Liver (tissue), 3 donors: ENCODE measurements around the gene ZFHX2.

Source experiments
- GABPA ChIP-seq, 2 donors: IDR thresholded peaks in 1 of 2; conservative IDR thresholded peaks in 1 of 2; 2 replicates each; pipeline ENCODE4 v1.6.1; 2016; ENCODE audit warnings: antibody characterized with exemption in 2 of 2, mild to moderate bottlenecking in 1 of 2, moderate library complexity in 1 of 2
- JUND ChIP-seq, 2 donors: IDR thresholded peaks; 2 replicates each; pipeline ENCODE4 v1.6.1; 2016; ENCODE audit warnings: antibody characterized with exemption in 2 of 2
- NR2F2 ChIP-seq: IDR thresholded peaks from 2 replicates; pipeline ENCODE4 v1.6.1; 2016; ENCODE audit warnings: antibody characterized with exemption
- RAD21 ChIP-seq, 2 donors: IDR thresholded peaks; 2 replicates each; pipeline ENCODE4 v1.6.1; 2016; ENCODE audit warnings: antibody characterized with exemption in 2 of 2, mild to moderate bottlenecking in 2 of 2
- RXRA ChIP-seq, 2 donors: IDR thresholded peaks; 2 replicates each; pipeline ENCODE4 v1.6.1; 2017 to 2018; ENCODE audit warnings: antibody characterized with exemption in 2 of 2, mild to moderate bottlenecking in 1 of 2
- SP1 ChIP-seq: IDR thresholded peaks from 2 replicates; pipeline ENCODE4 v1.6.1; 2018; ENCODE audit warnings: antibody characterized with exemption, mild to moderate bottlenecking
- TAF1 ChIP-seq: conservative IDR thresholded peaks from 2 replicates; pipeline ENCODE4 v1.6.1; 2016; ENCODE audit warnings: antibody characterized with exemption, mild to moderate bottlenecking
- YY1 ChIP-seq: IDR thresholded peaks from 2 replicates; pipeline ENCODE4 v1.6.1; 2016; ENCODE audit warnings: antibody characterized with exemption, mild to moderate bottlenecking
- TF ChIP-seq, protein P1 (sequence below): fragments of 150-350 bp; IDR thresholded peaks from 2 replicates; pipeline ENCODE4 v1.5.1; 2017; ENCODE audit warnings: improper control_type of control experiment, low read depth, low read length; ENCODE audit not compliant: missing input control
- TF ChIP-seq, protein P2 (sequence below): IDR thresholded peaks from 2 replicates; pipeline ENCODE4 v1.6.1; 2016; ENCODE audit warnings: antibody characterized with exemption
- TF ChIP-seq, protein P3 (sequence below): IDR thresholded peaks from 2 replicates; pipeline ENCODE4 v1.6.1; 2016; ENCODE audit warnings: antibody characterized with exemption, mild to moderate bottlenecking
- donor health status: healthy.
- donor health status: healthy.

DNA sequence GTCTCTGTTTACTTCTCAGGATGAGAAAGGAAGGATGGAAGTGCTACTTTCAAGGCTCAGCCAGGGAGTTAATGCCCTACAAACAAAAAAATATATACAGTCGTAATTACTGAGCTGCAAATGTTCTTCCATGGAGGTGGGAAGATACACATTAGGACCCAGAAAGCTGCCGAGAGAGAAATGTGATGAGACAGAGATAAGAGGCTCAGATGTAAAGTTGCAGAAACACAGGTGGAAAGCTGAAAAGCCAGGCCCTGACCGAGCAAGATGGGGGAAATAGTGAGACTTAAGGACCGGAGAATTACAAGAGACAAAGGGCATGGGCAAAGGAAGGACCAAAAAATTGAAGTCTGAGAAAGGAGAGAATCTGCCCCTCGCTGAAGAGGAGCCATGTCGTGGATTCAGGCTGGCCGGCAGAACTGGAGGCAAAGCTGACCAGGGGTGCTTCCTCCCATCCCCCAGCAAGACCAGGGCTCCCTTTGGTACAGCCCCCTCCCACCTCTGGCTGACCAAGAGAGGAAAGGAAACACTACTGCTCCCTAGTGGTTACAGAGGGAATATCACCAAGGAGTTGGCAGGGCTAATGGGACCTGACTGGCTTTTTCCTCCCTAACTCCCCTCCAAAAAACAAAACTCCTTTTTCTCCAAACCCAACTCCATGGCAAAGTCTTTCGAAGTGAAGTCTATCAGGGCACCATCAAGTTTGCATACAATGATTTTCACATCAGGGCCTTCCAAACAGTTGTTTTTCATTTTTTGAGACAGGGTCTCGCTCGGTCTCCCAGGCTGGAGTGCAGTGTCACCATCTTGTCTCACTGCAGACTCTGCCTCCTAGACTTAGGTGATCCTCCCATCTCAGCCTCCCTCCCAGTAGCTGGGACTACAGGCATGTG is 12.1 kb downstream of the ZFHX2 start:
- TF ChIP-seq TAF1 (no peak), RXRA (IDR thresholded peaks at IDR 0.05) (no peak), RAD21 (IDR thresholded peaks at IDR 0.05) (peak; percentile 53 to 80), YY1 (no peak), GABPA (IDR thresholded peaks at IDR 0.05 in 1 of 2, conservative IDR thresholded peaks at IDR 0.05 in 1 of 2) (no peak), NR2F2 (no peak), SP1 (no peak), JUND (IDR thresholded peaks at IDR 0.05) (no peak)
- TF ChIP-seq, protein P1, sequence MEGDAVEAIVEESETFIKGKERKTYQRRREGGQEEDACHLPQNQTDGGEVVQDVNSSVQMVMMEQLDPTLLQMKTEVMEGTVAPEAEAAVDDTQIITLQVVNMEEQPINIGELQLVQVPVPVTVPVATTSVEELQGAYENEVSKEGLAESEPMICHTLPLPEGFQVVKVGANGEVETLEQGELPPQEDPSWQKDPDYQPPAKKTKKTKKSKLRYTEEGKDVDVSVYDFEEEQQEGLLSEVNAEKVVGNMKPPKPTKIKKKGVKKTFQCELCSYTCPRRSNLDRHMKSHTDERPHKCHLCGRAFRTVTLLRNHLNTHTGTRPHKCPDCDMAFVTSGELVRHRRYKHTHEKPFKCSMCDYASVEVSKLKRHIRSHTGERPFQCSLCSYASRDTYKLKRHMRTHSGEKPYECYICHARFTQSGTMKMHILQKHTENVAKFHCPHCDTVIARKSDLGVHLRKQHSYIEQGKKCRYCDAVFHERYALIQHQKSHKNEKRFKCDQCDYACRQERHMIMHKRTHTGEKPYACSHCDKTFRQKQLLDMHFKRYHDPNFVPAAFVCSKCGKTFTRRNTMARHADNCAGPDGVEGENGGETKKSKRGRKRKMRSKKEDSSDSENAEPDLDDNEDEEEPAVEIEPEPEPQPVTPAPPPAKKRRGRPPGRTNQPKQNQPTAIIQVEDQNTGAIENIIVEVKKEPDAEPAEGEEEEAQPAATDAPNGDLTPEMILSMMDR: peak; percentile 71
- TF ChIP-seq, protein P2, sequence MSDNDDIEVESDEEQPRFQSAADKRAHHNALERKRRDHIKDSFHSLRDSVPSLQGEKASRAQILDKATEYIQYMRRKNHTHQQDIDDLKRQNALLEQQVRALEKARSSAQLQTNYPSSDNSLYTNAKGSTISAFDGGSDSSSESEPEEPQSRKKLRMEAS: no peak
- TF ChIP-seq, protein P3, sequence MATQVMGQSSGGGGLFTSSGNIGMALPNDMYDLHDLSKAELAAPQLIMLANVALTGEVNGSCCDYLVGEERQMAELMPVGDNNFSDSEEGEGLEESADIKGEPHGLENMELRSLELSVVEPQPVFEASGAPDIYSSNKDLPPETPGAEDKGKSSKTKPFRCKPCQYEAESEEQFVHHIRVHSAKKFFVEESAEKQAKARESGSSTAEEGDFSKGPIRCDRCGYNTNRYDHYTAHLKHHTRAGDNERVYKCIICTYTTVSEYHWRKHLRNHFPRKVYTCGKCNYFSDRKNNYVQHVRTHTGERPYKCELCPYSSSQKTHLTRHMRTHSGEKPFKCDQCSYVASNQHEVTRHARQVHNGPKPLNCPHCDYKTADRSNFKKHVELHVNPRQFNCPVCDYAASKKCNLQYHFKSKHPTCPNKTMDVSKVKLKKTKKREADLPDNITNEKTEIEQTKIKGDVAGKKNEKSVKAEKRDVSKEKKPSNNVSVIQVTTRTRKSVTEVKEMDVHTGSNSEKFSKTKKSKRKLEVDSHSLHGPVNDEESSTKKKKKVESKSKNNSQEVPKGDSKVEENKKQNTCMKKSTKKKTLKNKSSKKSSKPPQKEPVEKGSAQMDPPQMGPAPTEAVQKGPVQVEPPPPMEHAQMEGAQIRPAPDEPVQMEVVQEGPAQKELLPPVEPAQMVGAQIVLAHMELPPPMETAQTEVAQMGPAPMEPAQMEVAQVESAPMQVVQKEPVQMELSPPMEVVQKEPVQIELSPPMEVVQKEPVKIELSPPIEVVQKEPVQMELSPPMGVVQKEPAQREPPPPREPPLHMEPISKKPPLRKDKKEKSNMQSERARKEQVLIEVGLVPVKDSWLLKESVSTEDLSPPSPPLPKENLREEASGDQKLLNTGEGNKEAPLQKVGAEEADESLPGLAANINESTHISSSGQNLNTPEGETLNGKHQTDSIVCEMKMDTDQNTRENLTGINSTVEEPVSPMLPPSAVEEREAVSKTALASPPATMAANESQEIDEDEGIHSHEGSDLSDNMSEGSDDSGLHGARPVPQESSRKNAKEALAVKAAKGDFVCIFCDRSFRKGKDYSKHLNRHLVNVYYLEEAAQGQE: no peak
